HT-29 (cell line): ENCODE measurements around the gene FTO. TPM values are rescaled to one million over a fixed set of nuclear protein-coding genes. Genes with fewer than 3 reads are reported as not detected.

Experiments used
- DNase-seq: peaks from one replicate; pipeline ENCODE4 v3.0.0-alpha.2; 2015; ENCODE audit warnings: low spot score
- total RNA-seq: library from RNA; depleted of rRNA; stranded (reverse); fragments of >200 nt; shearing (Covaris generic); gene quantifications from 2 replicates; pipeline ENCODE4 v1.2.3, GENCODE V29; 2014

The FTO gene
- total RNA-seq, 1 experiment from 2014 or later: 18.8 TPM

GRCh38 chr16:53708490-53708889 is 4.5 kb downstream of the FTO start:
- no peak for DNase-seq

DNA sequence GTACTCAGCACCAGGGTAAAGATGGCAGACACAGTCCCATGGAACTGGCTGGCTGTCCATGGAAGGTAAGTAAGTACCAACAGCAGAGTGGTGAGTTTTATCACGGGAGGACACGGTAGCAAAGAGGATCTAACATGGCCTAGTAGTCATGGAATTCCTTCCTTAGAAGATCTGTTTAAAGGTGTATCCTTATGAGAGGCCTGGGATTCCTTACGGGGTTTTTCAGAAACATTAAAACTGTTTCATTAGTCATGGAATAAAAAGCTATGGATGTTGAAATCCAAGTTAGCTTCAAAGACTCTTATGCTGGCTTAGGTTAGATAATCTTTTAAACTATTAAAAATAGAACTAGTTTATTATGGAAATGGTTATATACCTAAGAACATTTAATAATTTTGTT is 7.4 kb downstream of the FTO start:
- no peak for DNase-seq

- DNase-seq: no peak
Observed at GRCh38 chr16:53712065-53712464, 8.1 kb downstream of the FTO start.

- DNase-seq: no peak
Observed at GRCh38 chr16:53713403-53714204, 9.6 kb downstream of the FTO start.

- DNase-seq: no peak
Observed at GRCh38 chr16:53714205-53715022, 10.5 kb downstream of the FTO start.

GRCh38 chr16:53715023-53715384 is 11.0 kb downstream of the FTO start:
- no peak for DNase-seq

- no peak for DNase-seq
Observed at GRCh38 chr16:53717577-53717976, 13.6 kb downstream of the FTO start.

- DNase-seq: no peak
Observed at GRCh38 chr16:53721017-53721416, 17.1 kb downstream of the FTO start.

DNA sequence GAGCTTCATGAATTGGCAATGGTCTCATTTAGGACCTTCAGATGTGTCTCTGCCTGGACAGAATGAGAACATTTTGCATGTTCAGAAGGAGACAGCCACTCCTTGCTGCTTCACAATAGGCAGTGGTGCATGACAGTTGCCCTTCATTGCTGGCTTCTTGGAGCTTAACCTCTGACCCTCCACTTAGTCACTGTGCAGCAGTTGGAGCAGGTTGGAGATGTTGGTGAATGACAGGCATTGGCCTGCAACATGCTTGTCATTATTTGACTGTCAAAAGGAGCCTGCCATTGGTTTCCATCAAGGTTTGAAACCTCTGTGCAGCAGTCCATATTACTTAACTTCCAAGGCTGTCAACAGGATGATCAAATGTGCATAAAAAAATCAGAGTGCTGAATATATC is 22.7 kb downstream of the FTO start:
- peak; percentile 32 for DNase-seq

DNA sequence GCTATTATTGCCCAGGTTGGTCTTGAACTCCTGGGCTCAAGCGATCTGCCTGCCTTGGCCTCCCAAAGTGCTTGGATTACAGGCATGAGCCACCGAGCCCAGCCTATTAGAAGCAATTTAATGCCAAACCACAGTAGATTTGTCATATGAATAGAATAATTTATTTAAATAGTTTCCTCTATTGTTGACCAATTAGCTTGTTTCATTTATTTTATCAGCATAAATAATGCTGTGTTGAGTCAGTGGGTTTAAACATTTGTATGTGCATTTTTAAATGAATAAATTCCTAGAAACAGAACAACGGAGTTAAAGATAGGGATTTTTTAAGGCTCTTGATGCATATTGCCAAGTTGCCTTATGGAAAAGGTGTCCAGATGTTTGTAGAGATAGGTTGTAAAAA is 26.7 kb downstream of the FTO start:
- DNase-seq: no peak

DNA sequence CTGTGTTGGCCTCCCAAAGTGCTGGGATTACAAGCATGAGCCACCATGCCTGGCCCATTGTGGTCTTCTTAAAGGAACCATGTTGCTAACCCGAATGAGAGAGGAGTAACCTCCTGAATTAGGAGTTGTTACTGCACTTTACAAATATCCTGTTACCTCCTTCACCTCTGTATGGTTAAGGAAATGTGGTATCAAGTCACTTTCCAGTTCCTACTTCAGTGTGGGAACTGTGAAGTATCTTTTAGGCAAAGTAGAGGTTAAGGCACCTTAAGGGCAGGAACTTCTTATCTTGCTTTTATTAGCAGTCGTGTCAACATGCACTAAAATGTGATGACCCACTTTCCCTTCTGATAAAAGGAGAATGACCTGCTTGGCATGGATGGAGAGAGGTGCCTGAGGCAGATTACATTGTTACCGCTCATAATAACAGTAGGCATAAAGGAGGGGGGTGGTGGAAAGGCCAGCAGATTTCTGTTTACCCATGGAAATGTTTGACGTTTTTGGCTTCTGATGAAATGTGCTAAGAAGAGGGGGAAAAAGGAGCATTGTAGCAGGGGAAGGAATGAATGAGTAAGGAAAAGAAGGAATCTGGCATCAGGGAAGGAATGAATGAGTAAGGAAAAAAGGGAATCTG is 28.5 kb downstream of the FTO start:
- no peak for DNase-seq

DNA sequence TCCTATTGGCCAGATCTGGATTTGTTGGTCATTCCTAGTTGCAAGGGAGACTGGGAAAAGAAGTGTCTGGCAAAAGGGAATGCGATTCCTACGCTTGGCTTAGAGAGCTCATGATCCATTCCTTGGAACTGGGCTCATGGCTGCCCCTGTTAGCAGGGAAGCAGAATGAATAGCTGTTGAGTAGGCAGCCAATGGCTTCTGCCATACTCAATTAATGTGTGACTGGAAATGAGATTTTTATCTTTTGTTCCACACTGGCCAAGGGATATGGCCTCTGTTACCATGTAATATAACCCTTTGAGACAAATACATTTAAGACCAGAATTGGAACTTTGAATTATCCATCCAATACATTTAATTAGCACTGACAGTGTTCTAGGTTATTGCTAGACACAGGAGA is 31.0 kb downstream of the FTO start:
- no peak for DNase-seq

- DNase-seq: no peak
Observed at GRCh38 chr16:53736297-53736696, 32.3 kb downstream of the FTO start.

GRCh38 chr16:53737552-53737951 is 33.6 kb downstream of the FTO start:
- no peak for DNase-seq

DNA sequence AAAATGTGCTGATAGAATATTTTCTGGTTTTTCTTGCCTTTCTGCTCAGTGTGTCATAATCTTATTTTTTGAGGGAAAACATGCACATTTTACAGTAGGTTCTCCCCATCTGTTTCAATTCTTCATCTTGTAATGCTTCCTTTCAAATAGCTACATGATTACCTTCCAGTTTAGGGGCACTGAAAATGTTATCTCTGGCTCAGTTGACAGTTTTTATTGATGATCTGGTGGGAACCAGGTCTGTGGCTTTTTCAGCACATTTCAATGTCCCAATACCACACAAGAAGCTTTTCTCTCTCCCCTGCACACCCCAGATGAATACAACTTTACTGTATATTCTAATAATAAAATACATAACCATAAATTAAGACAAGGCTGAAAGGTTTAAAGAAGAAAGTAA is 36.5 kb downstream of the FTO start:
- DNase-seq: no peak

- DNase-seq: no peak
Observed at GRCh38 chr16:53740933-53741531, 37.1 kb downstream of the FTO start.

DNA sequence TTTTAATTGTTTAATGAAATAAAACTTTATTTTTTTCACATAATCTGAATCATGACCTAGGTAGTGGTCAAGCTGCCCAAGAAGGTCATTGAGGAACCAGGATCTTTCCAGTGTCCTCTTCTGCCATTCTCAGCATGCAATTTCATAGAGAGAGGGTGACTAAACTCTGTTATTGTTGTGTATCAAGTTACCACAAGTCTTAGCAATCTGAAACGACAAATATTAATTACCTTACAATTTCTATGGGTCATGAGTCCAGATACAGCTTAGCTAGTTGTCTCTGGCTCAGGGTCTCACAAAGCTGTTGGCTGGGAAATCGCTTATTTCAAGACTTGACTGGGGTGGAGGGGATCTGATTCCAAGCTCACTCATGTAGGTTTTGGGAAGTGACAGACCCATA is 37.6 kb downstream of the FTO start:
- DNase-seq: no peak

DNA sequence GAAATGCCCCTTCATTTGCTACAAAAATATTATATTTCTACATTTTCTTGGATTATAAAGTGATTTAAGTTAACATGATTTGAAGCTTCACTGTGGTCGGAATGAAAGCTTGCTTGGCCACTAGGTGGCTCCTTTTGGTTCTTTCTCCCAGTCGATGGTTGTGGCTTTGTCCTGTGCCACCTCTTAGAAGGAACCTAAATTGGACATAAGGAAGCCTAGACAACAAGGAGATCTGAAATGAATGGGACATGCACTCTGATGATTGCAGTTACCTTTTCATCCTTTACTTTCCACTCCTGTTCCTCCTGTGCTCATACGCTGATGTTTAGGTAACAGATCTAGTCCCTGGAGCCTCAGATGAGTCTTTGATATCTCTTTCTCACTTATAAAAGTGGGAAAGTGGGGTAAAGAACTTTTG is 39.2 kb downstream of the FTO start:
- peak; percentile 62 for DNase-seq

GRCh38 chr16:53744449-53744848 is 40.5 kb downstream of the FTO start:
- peak; percentile 62 for DNase-seq

DNA sequence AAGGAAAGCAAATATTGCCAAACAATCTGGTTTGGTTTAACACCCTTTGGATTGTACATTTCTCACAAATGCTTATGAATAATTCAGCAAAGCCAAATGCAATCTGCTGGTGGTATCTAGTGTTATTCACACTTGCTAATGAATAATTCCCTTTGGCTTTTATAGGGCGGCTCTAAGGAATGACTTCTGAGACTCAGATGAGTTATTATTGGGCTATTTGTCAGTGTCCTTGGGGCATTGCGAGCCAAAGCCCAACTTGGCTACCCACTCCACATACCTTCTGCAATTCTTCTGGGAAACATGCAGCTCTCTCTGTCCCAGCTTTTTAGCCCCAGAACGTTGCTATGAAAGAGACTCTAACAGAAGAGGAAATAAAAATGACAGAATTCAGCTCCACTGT is 41.1 kb downstream of the FTO start:
- no peak for DNase-seq

GRCh38 chr16:53745753-53746266 is 41.9 kb downstream of the FTO start:
- peak; percentile 38 for DNase-seq

GRCh38 chr16:53752560-53752959 is 48.6 kb downstream of the FTO start:
- no peak for DNase-seq
